ENCODE measurements around the gene KCNA10.

GRCh38 chr1:110515041-110515440, 3.9 kb downstream of the KCNA10 start:
- TF ChIP-seq ZNF384 (IDR thresholded peaks at IDR 0.05; ENCODE audit: borderline replicate concordance, low read depth, low read length): no peak
- no peak for TF ChIP-seq JUNB (IDR thresholded peaks at IDR 0.05)
- TF ChIP-seq MYC (IDR thresholded peaks at IDR 0.05; ENCODE audit: insufficient read depth, insufficient read length, insufficient replicate concordance, low read length, severe bottlenecking): no peak
- no peak for TF ChIP-seq CEBPB (IDR thresholded peaks at IDR 0.05; ENCODE audit: borderline replicate concordance in 1 of 2, low read depth in 2 of 2, low read length in 2 of 2)
- TF ChIP-seq CTCF (IDR thresholded peaks at IDR 0.05 in 2 of 3, conservative IDR thresholded peaks at IDR 0.05 in 1 of 3; ENCODE audit: control insufficient read depth in 2 of 3, extremely low read depth in 1 of 3, insufficient read depth in 1 of 3, low read depth in 3 of 3, low read length in 3 of 3): no peak
- no peak for TF ChIP-seq CBFB (IDR thresholded peaks at IDR 0.05; ENCODE audit: low read depth)
- TF ChIP-seq SREBF1 (IDR thresholded peaks at IDR 0.05; ENCODE audit: low read length): no peak
- TF ChIP-seq HSF1 (IDR thresholded peaks at IDR 0.05; ENCODE audit: low read depth, low read length): no peak
- TF ChIP-seq BRCA1 (IDR thresholded peaks at IDR 0.05; ENCODE audit: low read depth, low read length): no peak
- no peak for TF ChIP-seq MEF2A (IDR thresholded peaks at IDR 0.05; ENCODE audit: insufficient read depth, low read depth, low read length)
